ENCODE data around the gene WARS2.
A peak's percentile ranks its signal among the peaks of the same experiment; 100 is the strongest.

The WARS2 gene

GRCh38 chr1:119003413-119004128 is 136.9 kb downstream of the WARS2 start:
- Histone ChIP-seq H3K27ac (no peak overlapping the region), H3K27me3 (replicated peaks) (peaks cover 2% of the 10 kb centered on the region), H3K4me3 (ENCODE audit: low read depth, low read length) (no peak overlapping the region), H3K36me3 (replicated peaks) (no peaks in the 10 kb centered on the region)
- in situ Hi-C loops (cut with HindIII; ENCODE audit: low pct_ligation_motif_present, low sequenced_read_pairs), result no loop called here
- no peak for DNase-seq
- TF ChIP-seq CTCF (IDR thresholded peaks at IDR 0.05; ENCODE audit: low read depth, low read length, missing control alignments), result peak; percentile 14

DNA sequence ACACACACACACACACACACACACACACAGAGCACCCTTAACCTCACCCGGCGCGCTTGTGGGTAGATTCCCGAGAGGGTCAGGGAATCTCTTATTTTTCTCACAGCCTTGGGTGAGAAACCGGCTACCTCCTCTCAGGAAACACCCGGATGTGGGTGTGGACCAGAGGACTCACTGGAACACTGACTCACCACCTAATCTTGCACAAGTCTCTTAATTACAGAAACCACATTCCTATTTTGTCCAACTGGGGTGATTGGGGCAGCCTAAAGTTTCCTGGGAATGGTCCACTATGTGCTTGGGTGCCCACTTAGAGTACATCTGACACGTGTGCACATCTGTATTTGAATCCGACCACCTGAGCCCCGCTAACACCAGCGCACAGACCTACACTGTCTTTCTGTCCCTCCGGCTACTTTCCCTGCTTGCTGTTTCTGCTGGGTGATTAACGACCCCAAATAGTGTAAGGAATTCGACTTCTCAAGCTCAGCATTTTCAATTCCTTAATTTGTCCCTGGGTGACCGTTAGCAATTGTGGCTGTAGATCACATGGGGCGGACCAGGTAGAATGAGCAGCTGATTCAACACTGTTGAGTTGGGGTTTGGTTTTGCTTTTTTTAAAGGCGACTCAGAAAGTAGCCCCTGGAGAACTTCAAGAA is 138.3 kb downstream of the WARS2 start:
- peaks cover 2% of the 10 kb centered on the region for H3K27me3 ChIP-seq (replicated peaks)
- no peak for TF ChIP-seq CTCF (IDR thresholded peaks at IDR 0.05; ENCODE audit: low read depth, low read length, missing control alignments)
- no peaks in the 10 kb centered on the region for H3K36me3 ChIP-seq (replicated peaks)
- in situ Hi-C loops (cut with HindIII; ENCODE audit: low pct_ligation_motif_present, low sequenced_read_pairs), result no loop called here
- peak; percentile 87 for DNase-seq
- no peak overlapping the region for H3K27ac ChIP-seq
- no peak overlapping the region for H3K4me3 ChIP-seq (ENCODE audit: low read depth, low read length)

DNA sequence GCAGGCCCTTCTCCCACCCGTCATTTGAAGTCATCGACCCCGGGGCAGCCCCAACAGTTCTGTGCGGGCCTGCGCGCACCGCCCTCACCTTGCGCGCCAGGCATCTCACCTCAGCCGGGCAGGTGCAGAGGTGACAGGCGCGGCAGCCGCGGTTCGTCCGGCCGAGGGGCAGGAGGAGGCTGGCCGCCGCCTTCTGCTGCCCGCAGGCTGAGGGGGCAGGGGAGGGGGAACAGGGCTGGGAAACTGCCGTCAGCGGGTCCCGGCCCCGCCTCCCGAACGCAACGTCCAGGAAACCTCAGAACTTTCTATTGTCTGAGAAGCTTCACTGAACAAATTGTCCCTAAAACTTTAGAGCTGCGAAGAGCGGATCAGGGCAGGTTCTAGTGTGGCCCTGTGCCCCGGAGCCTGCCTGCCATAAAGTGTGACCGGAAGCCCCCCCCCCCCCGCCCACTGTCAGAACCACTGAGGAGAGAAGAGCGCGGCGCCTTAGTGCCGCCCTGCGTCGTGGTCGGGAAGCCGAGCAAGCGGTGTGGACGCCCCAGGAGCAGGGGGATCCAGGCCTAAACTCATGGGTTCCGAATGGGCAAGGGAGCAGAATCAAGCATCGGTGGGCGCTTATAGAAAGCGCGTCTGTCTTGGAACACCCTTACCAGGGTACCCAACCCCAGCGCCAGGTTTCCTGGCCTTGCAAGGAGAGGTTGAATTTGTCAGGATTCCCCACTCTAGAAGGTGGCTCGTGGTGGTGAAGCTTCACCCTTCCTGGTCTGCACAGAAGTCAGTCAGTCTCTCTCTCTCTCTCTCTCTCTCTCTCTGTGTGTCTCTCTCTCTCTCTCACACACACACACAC is 139.0 kb downstream of the WARS2 start:
- H3K4me3 ChIP-seq (ENCODE audit: low read depth, low read length), result peak overlapping the region; percentile 37
- in situ Hi-C loops (cut with HindIII; ENCODE audit: low pct_ligation_motif_present, low sequenced_read_pairs), result no loop called here
- H3K36me3 ChIP-seq (replicated peaks), result no peaks in the 10 kb centered on the region
- H3K27ac ChIP-seq, result peak overlapping the region; percentile 37
- no peaks in the 10 kb centered on the region for H3K27me3 ChIP-seq (replicated peaks)
- no peak for TF ChIP-seq CTCF (IDR thresholded peaks at IDR 0.05; ENCODE audit: low read depth, low read length, missing control alignments)
- DNase-seq, result no peak

GRCh38 chr1:119000371-119001180 is 139.9 kb downstream of the WARS2 start:
- in situ Hi-C loops (cut with HindIII; ENCODE audit: low pct_ligation_motif_present, low sequenced_read_pairs), result no loop called here
- no peaks in the 10 kb centered on the region for H3K36me3 ChIP-seq (replicated peaks)
- DNase-seq, result no peak
- TF ChIP-seq CTCF (IDR thresholded peaks at IDR 0.05; ENCODE audit: low read depth, low read length, missing control alignments), result no peak
- H3K27me3 ChIP-seq (replicated peaks), result no peaks in the 10 kb centered on the region
- peak overlapping the region; percentile 37 for H3K4me3 ChIP-seq (ENCODE audit: low read depth, low read length)
- peak overlapping the region; percentile 28 for H3K27ac ChIP-seq

DNA sequence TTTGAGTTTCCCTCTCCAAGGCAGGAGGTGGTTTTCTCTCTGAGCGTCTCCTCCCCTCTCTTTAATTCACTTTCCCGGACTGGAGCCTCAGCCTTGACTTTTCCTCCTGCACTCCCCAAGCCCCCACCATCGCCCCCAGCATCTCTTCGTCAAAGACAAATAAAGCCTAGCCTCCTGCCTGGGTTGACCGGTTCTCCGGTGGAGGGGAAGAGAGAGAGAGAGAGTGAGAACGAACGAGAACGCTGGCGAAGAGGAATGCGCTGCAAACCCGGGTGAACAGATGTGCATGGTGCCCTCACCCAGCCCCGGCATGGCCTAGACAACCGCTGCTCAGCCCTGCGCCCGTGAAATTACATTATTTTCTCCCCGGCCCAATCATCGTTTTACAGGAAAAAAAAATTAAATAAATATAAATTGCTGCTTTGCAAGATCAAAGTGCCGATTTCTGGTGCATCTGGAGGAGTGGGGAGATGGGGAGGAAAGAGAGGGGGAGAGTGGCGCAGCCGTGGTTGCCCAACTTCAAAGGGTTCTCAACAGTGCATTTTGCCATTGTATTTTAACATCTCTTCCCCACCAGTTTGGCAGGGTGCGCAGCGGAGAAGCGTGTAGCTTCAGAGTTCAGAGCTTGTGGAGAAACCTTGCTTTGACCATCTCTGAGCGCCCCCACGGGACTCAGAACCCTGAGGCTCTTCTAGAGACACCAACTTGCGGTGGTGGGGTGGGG is 140.9 kb downstream of the WARS2 start:
- in situ Hi-C loops (cut with HindIII; ENCODE audit: low pct_ligation_motif_present, low sequenced_read_pairs), result no loop called here
- Histone ChIP-seq H3K27ac (no peak overlapping the region), H3K36me3 (replicated peaks) (no peaks in the 10 kb centered on the region), H3K4me3 (ENCODE audit: low read depth, low read length) (no peak overlapping the region), H3K27me3 (replicated peaks) (no peaks in the 10 kb centered on the region)
- no peak for DNase-seq
- no peak for TF ChIP-seq CTCF (IDR thresholded peaks at IDR 0.05; ENCODE audit: low read depth, low read length, missing control alignments)
